Mesendoderm (in vitro differentiated cells): ENCODE measurements around the gene HELZ.

Source experiments
- DNase-seq: peaks from one replicate; pipeline ENCODE4 v3.0.0; 2013
- H2AK5ac ChIP-seq: 2 replicates; pipeline ENCODE4 v1.6.1; 2013; ENCODE audit warnings: low read length, inconsistent platforms
- H2BK120ac ChIP-seq: 2 replicates; pipeline ENCODE4 v1.6.1; 2013; ENCODE audit warnings: low read depth, mild to moderate bottlenecking, low read length, moderate library complexity, mixed read lengths
- H2BK15ac ChIP-seq: replicated peaks from 2 replicates; pipeline ENCODE4 v1.6.1; 2013; ENCODE audit warnings: low read depth, mild to moderate bottlenecking, moderate library complexity
- H2BK5ac ChIP-seq: 2 replicates; pipeline ENCODE4 v1.6.1; 2013; ENCODE audit warnings: low read length, inconsistent platforms
- H3K18ac ChIP-seq: 2 replicates; pipeline ENCODE4 v1.6.1; 2013; ENCODE audit warnings: mild to moderate bottlenecking, low read length, mixed read lengths
- H3K23ac ChIP-seq: one replicate; pipeline ENCODE4 v1.6.1; 2013; ENCODE audit warnings: low read length
- H3K27ac ChIP-seq: 2 replicates; pipeline ENCODE4 v1.5.1; 2013; ENCODE audit warnings: low read depth, mild to moderate bottlenecking, inconsistent platforms, low read length, moderate library complexity
- H3K27me3 ChIP-seq: 2 replicates; pipeline ENCODE4 v1.6.1; 2013; ENCODE audit warnings: low read length, control low read depth, mild to moderate bottlenecking, inconsistent platforms; ENCODE audit not compliant: insufficient read depth, poor library complexity
- H3K36me3 ChIP-seq: 2 replicates; pipeline ENCODE4 v1.6.1; 2013; ENCODE audit warnings: low read length, inconsistent platforms; ENCODE audit not compliant: control insufficient read depth, insufficient read depth
- H3K4ac ChIP-seq: one replicate; pipeline ENCODE4 v1.6.1; 2013; ENCODE audit warnings: low read depth, mild to moderate bottlenecking, low read length, moderate library complexity
- H3K4me1 ChIP-seq: 2 replicates; pipeline ENCODE4 v1.6.1; 2013; ENCODE audit warnings: low read depth, low read length, inconsistent platforms; ENCODE audit not compliant: control insufficient read depth
- H3K4me2 ChIP-seq: 2 replicates; pipeline ENCODE4 v1.6.1; 2013; ENCODE audit warnings: low read length
- H3K4me3 ChIP-seq: 2 replicates; pipeline ENCODE4 v1.5.1; 2013; ENCODE audit warnings: mild to moderate bottlenecking, low read length
- H3K56ac ChIP-seq: one replicate; pipeline ENCODE4 v1.6.1; 2013; ENCODE audit warnings: low read length
- H3K79me1 ChIP-seq: 2 replicates; pipeline ENCODE4 v1.6.1; 2013; ENCODE audit warnings: low read length, inconsistent platforms
- H3K79me2 ChIP-seq: 2 replicates; pipeline ENCODE4 v1.6.1; 2013; ENCODE audit warnings: mild to moderate bottlenecking, low read length; ENCODE audit not compliant: control insufficient read depth, insufficient read depth
- H3K9ac ChIP-seq: 2 replicates; pipeline ENCODE4 v1.6.1; 2013; ENCODE audit warnings: low read length, inconsistent platforms
- H4K5ac ChIP-seq: one replicate; pipeline ENCODE4 v1.6.1; 2013; ENCODE audit warnings: low read length
- H4K8ac ChIP-seq: one replicate; pipeline ENCODE4 v1.6.1; 2013; ENCODE audit warnings: low read depth, mild to moderate bottlenecking, control low read depth, low read length, moderate library complexity
- WGBS: extraction: QIAGEN DNeasy Blood & Tissue Kit; methylation state at CpG from one replicate; pipeline ENCODE4 v1.1.7; 2013; ENCODE audit warnings: low lambda C conversion rate, missing lambda C conversion rate; ENCODE audit not compliant: insufficient coverage; ENCODE audit errors: extremely low coverage; 5-methylcytosine and 5-hydroxymethylcytosine counted together

Gene HELZ

DNA sequence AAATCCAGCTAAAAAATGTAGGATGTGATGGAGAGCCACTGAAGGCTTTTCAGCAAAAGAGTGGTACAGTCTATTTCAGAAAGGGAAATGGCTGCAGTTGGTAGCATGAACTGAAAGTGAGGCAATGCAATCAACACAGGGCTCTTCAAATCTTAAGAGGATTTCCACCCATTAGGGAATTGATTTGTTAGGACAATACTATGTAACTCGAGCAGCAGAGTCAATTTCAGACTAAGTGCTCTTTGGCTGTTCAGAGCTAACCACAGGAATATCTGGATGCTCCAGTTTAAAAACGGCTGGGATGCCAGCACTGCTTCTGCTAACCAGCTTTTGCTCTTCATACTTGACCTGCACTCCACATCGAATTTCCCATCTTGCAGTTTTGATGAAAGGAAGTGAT, 176.0 kb downstream of the HELZ start:
- no peaks in the 10 kb centered on the region for H3K4me1 ChIP-seq
- no peak overlapping the region for H3K27ac ChIP-seq
- no peak overlapping the region for H3K4me3 ChIP-seq
- H4K5ac ChIP-seq: no peak overlapping the region
- WGBS: no CpG with 5 or more reads among the region's 3 CpGs
- no peak overlapping the region for H3K9ac ChIP-seq
- no peak overlapping the region for H2BK5ac ChIP-seq
- H2AK5ac ChIP-seq: no peak overlapping the region
- H3K27me3 ChIP-seq: no peaks in the 10 kb centered on the region
- no peak overlapping the region for H3K23ac ChIP-seq
- no peak overlapping the region for H3K4me2 ChIP-seq
- H4K8ac ChIP-seq: no peak overlapping the region
- no peak overlapping the region for H2BK15ac ChIP-seq
- no peak for DNase-seq
- H2BK120ac ChIP-seq: no peak overlapping the region
- H3K56ac ChIP-seq: no peak overlapping the region
- no peaks in the 10 kb centered on the region for H3K36me3 ChIP-seq
- H3K18ac ChIP-seq: no peak overlapping the region
- H3K4ac ChIP-seq: no peak overlapping the region
- H3K79me2 ChIP-seq: no peaks in the 10 kb centered on the region
- no peaks in the 10 kb centered on the region for H3K79me1 ChIP-seq

- Histone ChIP-seq H3K4me3 (no peak overlapping the region), H3K27ac (no peak overlapping the region)
Measured at GRCh38 chr17:67067571-67068482, 177.2 kb downstream of the HELZ start.

GRCh38 chr17:67066717-67067116, 178.3 kb downstream of the HELZ start:
- Histone ChIP-seq H2BK15ac (no peak overlapping the region), H3K56ac (no peak overlapping the region), H3K27ac (no peak overlapping the region), H3K79me1 (no peaks in the 10 kb centered on the region), H3K27me3 (no peaks in the 10 kb centered on the region), H3K4ac (no peak overlapping the region), H3K4me2 (no peak overlapping the region), H3K18ac (no peak overlapping the region), H2BK5ac (no peak overlapping the region), H3K9ac (no peak overlapping the region), H3K36me3 (no peaks in the 10 kb centered on the region), H3K4me1 (no peaks in the 10 kb centered on the region), H2AK5ac (no peak overlapping the region), H4K8ac (no peak overlapping the region), H2BK120ac (no peak overlapping the region), H3K4me3 (no peak overlapping the region), H4K5ac (no peak overlapping the region), H3K23ac (no peak overlapping the region), H3K79me2 (no peaks in the 10 kb centered on the region)
- WGBS: no CpG with 5 or more reads among the region's 2 CpGs
- DNase-seq: no peak

More at GRCh38 chr17:67067571-67068482, 177.2 kb downstream of the HELZ start:
- Histone ChIP-seq H3K9ac (no peak overlapping the region), H2AK5ac (no peak overlapping the region), H2BK120ac (no peak overlapping the region), H3K36me3 (no peaks in the 10 kb centered on the region), H3K27me3 (no peaks in the 10 kb centered on the region), H3K4me1 (no peaks in the 10 kb centered on the region), H3K4me2 (no peak overlapping the region), H3K79me2 (no peaks in the 10 kb centered on the region), H3K4ac (no peak overlapping the region), H3K23ac (no peak overlapping the region), H3K79me1 (no peaks in the 10 kb centered on the region), H2BK15ac (no peak overlapping the region), H2BK5ac (no peak overlapping the region), H3K18ac (no peak overlapping the region), H4K8ac (no peak overlapping the region), H4K5ac (no peak overlapping the region), H3K56ac (no peak overlapping the region)
- no CpG with 5 or more reads among the region's 13 CpGs for WGBS
- no peak for DNase-seq

GRCh38 chr17:67063141-67063540, 181.9 kb downstream of the HELZ start:
- H3K79me2 ChIP-seq: no peaks in the 10 kb centered on the region
- no peaks in the 10 kb centered on the region for H3K79me1 ChIP-seq
- H3K18ac ChIP-seq: no peak overlapping the region
- H3K36me3 ChIP-seq: no peaks in the 10 kb centered on the region
- H3K23ac ChIP-seq: no peak overlapping the region
- no peak overlapping the region for H2AK5ac ChIP-seq
- H3K27ac ChIP-seq: no peak overlapping the region
- H2BK15ac ChIP-seq: no peak overlapping the region
- H2BK5ac ChIP-seq: no peak overlapping the region
- no peak overlapping the region for H3K4ac ChIP-seq
- no peak overlapping the region for H2BK120ac ChIP-seq
- H4K5ac ChIP-seq: no peak overlapping the region
- no peaks in the 10 kb centered on the region for H3K4me1 ChIP-seq
- H3K4me3 ChIP-seq: no peak overlapping the region
- WGBS: no CpG with 5 or more reads among the region's 6 CpGs
- DNase-seq: no peak
- H3K27me3 ChIP-seq: no peaks in the 10 kb centered on the region
- no peak overlapping the region for H3K56ac ChIP-seq
- H4K8ac ChIP-seq: no peak overlapping the region
- no peak overlapping the region for H3K9ac ChIP-seq
- H3K4me2 ChIP-seq: no peak overlapping the region

DNA sequence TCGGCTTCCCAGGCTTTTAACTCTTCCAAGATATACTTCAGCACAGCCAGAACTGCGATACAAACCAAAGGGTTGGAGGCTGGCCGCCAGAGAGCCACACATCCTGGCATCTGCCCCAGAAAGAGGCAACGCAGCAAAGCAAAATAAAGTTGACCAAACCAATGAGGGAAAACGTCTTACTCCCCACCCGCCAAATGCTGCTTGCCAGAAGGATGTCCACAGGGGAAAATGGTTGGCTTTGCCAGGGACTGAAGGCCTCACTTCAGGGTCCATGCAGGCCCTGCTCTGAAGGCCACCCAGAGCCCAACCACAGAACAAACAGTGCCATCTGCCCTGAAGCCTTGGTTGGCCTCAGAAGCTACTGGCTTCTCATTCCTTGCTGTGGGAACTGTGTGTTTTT, 185.6 kb downstream of the HELZ start:
- no peak overlapping the region for H4K5ac ChIP-seq
- WGBS: no CpG with 5 or more reads among the region's 6 CpGs
- H3K36me3 ChIP-seq: no peaks in the 10 kb centered on the region
- H2BK15ac ChIP-seq: no peak overlapping the region
- H2BK120ac ChIP-seq: no peak overlapping the region
- no peaks in the 10 kb centered on the region for H3K79me1 ChIP-seq
- H3K23ac ChIP-seq: no peak overlapping the region
- no peak overlapping the region for H2AK5ac ChIP-seq
- H3K27ac ChIP-seq: no peak overlapping the region
- H3K27me3 ChIP-seq: no peaks in the 10 kb centered on the region
- H3K4me3 ChIP-seq: no peak overlapping the region
- H3K56ac ChIP-seq: no peak overlapping the region
- no peak overlapping the region for H4K8ac ChIP-seq
- DNase-seq: no peak
- no peaks in the 10 kb centered on the region for H3K79me2 ChIP-seq
- H3K4ac ChIP-seq: no peak overlapping the region
- no peak overlapping the region for H3K18ac ChIP-seq
- no peak overlapping the region for H3K9ac ChIP-seq
- no peak overlapping the region for H3K4me2 ChIP-seq
- H3K4me1 ChIP-seq: no peaks in the 10 kb centered on the region
- H2BK5ac ChIP-seq: no peak overlapping the region

GRCh38 chr17:67058036-67058435, 187.0 kb downstream of the HELZ start:
- H3K27ac ChIP-seq: no peak overlapping the region
- no CpG with 5 or more reads among the region's 8 CpGs for WGBS
- no peaks in the 10 kb centered on the region for H3K79me1 ChIP-seq
- no peak overlapping the region for H2BK120ac ChIP-seq
- H3K18ac ChIP-seq: no peak overlapping the region
- H3K27me3 ChIP-seq: no peaks in the 10 kb centered on the region
- no peak overlapping the region for H3K4me3 ChIP-seq
- H2AK5ac ChIP-seq: no peak overlapping the region
- no peaks in the 10 kb centered on the region for H3K36me3 ChIP-seq
- no peak overlapping the region for H3K4me2 ChIP-seq
- no peak overlapping the region for H4K8ac ChIP-seq
- H3K4me1 ChIP-seq: no peaks in the 10 kb centered on the region
- H3K4ac ChIP-seq: no peak overlapping the region
- no peak for DNase-seq
- H3K79me2 ChIP-seq: no peaks in the 10 kb centered on the region
- H3K23ac ChIP-seq: no peak overlapping the region
- no peak overlapping the region for H3K56ac ChIP-seq
- H4K5ac ChIP-seq: no peak overlapping the region
- no peak overlapping the region for H2BK15ac ChIP-seq
- H3K9ac ChIP-seq: no peak overlapping the region
- no peak overlapping the region for H2BK5ac ChIP-seq
